A549 (cell line): ENCODE data around the gene DAZAP1.

ENCODE experiments used
- CHD2 ChIP-seq: fragments of 150-350 bp; IDR thresholded peaks from 2 replicates; pipeline ENCODE4 v1.6.1; 2014; ENCODE audit warnings: low read length; ENCODE audit not compliant: partially characterized antibody
- EP300 ChIP-seq, 2 experiments: fragments of >200 bp; sonication (Bioruptor Twin); formaldehyde crosslinking; IDR thresholded peaks; 2 replicates in 1 of 2; 3 replicates in 1 of 2; pipeline ENCODE4 v1.6.1; 2016 to 2017
- HDAC2 ChIP-seq: fragments of 200-600 bp; sonication (generic); IDR thresholded peaks from 2 replicates; pipeline ENCODE4 v1.6.1; 2016
- JUNB ChIP-seq: fragments of >200 bp; sonication (Bioruptor Twin); formaldehyde crosslinking; IDR thresholded peaks from 2 replicates; pipeline ENCODE4 v1.6.1; 2016
- MAZ ChIP-seq: fragments of 150-350 bp; IDR thresholded peaks from 2 replicates; pipeline ENCODE4 v1.6.1; 2014; ENCODE audit warnings: antibody characterized with exemption, low read depth, low read length, borderline replicate concordance
- MYC ChIP-seq: IDR thresholded peaks from 2 replicates; pipeline ENCODE4 v1.6.1; 2012; ENCODE audit warnings: mild to moderate bottlenecking, inconsistent platforms, low read length, improper control_type of control experiment, borderline replicate concordance
- POLR2A ChIP-seq: IDR thresholded peaks from 2 replicates; pipeline ENCODE4 v1.6.1; 2012; ENCODE audit warnings: mild to moderate bottlenecking, low read length
- RAD21 ChIP-seq, 2 experiments: fragments of >200 bp in 1 of 2; sonication (Bioruptor Twin) in 1 of 2; formaldehyde crosslinking in 1 of 2; IDR thresholded peaks in 1 of 2; conservative IDR thresholded peaks in 1 of 2; 2 replicates in 1 of 2; 3 replicates in 1 of 2; pipeline ENCODE4 v1.6.1; 2012 to 2018; ENCODE audit warnings: inconsistent platforms in 1 of 2
- RFX5 ChIP-seq: fragments of 450-650 bp; IDR thresholded peaks from 2 replicates; pipeline ENCODE4 v1.7.1; 2014; ENCODE audit warnings: antibody characterized with exemption, mild to moderate bottlenecking, moderate library complexity
- SMC3 ChIP-seq: fragments of >200 bp; sonication (Bioruptor Twin); formaldehyde crosslinking; IDR thresholded peaks from 3 replicates; pipeline ENCODE4 v1.6.1; 2018; ENCODE audit warnings: inconsistent platforms
- ZNF302 ChIP-seq: fragments of 250-450 bp; sonication (Bioruptor Pico); IDR thresholded peaks from 2 replicates; pipeline ENCODE4 v1.9.0; 2021; ENCODE audit warnings: inconsistent platforms, mild to moderate bottlenecking, moderate library complexity
- TF ChIP-seq, protein P1 (sequence below): fragments of >200 bp; sonication (Bioruptor Twin); formaldehyde crosslinking; IDR thresholded peaks from 3 replicates; pipeline ENCODE4 v1.5.1; 2016
- TF ChIP-seq, protein P2 (sequence below): IDR thresholded peaks from 2 replicates; pipeline ENCODE4 v1.6.1; 2012

DNA sequence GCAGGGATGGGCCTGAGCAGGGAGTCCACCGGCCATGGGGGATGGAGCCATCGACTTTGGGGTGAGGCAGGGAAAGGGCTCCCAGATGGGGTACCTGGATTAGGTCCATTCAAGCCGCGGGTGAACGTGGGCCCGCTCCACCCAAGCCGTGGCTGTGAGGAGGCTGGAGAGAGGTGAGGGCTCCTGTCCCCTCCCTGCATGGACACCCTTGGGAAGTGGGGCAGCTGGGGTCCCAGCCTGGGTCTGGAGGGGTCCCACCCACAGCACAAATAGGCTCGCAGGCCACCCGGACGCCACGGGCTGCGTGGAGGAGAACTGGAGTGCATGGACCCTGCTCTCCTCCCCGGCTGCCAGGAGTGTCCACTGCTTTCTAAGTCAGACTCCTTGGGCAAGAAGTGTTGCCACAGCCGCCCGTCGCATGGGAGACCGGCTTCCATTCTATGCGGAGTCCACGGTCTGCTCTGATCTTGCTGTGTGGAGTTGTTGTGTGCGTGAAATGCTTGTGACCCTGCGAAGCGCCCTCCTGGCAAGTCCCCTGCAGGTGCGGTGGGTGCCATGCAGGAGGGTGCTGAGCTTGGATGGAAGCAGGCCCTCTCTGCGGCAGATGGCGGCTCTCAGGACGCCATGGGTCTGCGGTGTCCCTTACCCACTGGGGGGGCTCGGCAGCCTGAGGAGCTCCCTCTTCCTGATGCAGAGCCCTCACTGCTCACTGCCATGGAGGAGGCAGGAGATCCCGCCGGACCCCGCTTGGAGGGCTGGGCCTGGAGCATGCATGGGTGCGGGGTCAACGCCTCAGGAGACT is 2.0 kb downstream of the DAZAP1 start:
- TF ChIP-seq MAZ (no peak), JUNB (no peak), RAD21 (conservative IDR thresholded peaks at IDR 0.05 in 1 of 2, IDR thresholded peaks at IDR 0.05 in 1 of 2) (no peak), HDAC2 (no peak), MYC (no peak), SMC3 (no peak), POLR2A (no peak), CHD2 (no peak), RFX5 (no peak), EP300 (IDR thresholded peaks at IDR 0.05) (no peak), ZNF302 (CRISPR knock-in tag) (no peak)
- TF ChIP-seq, protein P1, sequence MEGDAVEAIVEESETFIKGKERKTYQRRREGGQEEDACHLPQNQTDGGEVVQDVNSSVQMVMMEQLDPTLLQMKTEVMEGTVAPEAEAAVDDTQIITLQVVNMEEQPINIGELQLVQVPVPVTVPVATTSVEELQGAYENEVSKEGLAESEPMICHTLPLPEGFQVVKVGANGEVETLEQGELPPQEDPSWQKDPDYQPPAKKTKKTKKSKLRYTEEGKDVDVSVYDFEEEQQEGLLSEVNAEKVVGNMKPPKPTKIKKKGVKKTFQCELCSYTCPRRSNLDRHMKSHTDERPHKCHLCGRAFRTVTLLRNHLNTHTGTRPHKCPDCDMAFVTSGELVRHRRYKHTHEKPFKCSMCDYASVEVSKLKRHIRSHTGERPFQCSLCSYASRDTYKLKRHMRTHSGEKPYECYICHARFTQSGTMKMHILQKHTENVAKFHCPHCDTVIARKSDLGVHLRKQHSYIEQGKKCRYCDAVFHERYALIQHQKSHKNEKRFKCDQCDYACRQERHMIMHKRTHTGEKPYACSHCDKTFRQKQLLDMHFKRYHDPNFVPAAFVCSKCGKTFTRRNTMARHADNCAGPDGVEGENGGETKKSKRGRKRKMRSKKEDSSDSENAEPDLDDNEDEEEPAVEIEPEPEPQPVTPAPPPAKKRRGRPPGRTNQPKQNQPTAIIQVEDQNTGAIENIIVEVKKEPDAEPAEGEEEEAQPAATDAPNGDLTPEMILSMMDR, result no peak
- TF ChIP-seq, protein P2, sequence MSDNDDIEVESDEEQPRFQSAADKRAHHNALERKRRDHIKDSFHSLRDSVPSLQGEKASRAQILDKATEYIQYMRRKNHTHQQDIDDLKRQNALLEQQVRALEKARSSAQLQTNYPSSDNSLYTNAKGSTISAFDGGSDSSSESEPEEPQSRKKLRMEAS, result no peak
